H1 (cell line): ENCODE data around the gene GTF2B. TPM values are rescaled to one million over a fixed set of nuclear protein-coding genes. Genes with fewer than 3 reads are reported as not detected.

Experiments
- CTCF ChIA-PET: fragments of 300-600 bp; sonication (Branson Sonifier 250); formaldehyde crosslinking; loops from one replicate; lab custom pipeline; 2021; ENCODE audit not compliant: partially characterized antibody; lab: Charles Lee
- POLR2A ChIA-PET: fragments of 300-600 bp; sonication (Branson Sonifier 250); formaldehyde crosslinking; loops from one replicate; lab custom pipeline; 2021; ENCODE audit warnings: inconsistent platforms; ENCODE audit not compliant: partially characterized antibody; lab: Charles Lee
- DNase-seq, 2 experiments: peaks; one replicate each; pipeline versions ENCODE4 v3.0.0 to v3.0.0-alpha.2; 2010 to 2022; ENCODE audit warnings: low spot score in 2 of 2, low read depth in 1 of 2, mixed read lengths in 1 of 2
- FAIRE-seq: peaks from 2 replicates; lab custom pipeline; 2011; peaks lifted over from hg19 to GRCh38; lab: Jason Lieb, UNC
- H2AFZ ChIP-seq: 2 replicates; pipeline ENCODE4 v1.8.1; 2012; ENCODE audit warnings: low read length, inconsistent platforms
- H2AK5ac ChIP-seq: 2 replicates; pipeline ENCODE4 v1.6.1; 2013; ENCODE audit warnings: low read depth, low read length
- H2BK120ac ChIP-seq: replicated peaks from 2 replicates; pipeline ENCODE3; 2013; ENCODE audit warnings: low read depth, low read length, inconsistent platforms
- H2BK12ac ChIP-seq: 2 replicates; pipeline ENCODE4 v1.6.1; 2013; ENCODE audit warnings: low read depth, low read length
- H2BK15ac ChIP-seq: 2 replicates; pipeline ENCODE4 v1.6.1; 2013; ENCODE audit warnings: low read length
- H2BK20ac ChIP-seq: 2 replicates; pipeline ENCODE4 v1.6.1; 2013; ENCODE audit warnings: low read length
- H2BK5ac ChIP-seq: 2 replicates; pipeline ENCODE4 v1.6.1; 2013; ENCODE audit warnings: low read depth, low read length
- H3K14ac ChIP-seq: 2 replicates; pipeline ENCODE4 v1.6.1; 2013; ENCODE audit warnings: inconsistent platforms; ENCODE audit not compliant: insufficient read length
- H3K18ac ChIP-seq: 2 replicates; pipeline ENCODE4 v1.6.1; 2013; ENCODE audit warnings: low read length; ENCODE audit errors: extremely low read depth
- H3K23ac ChIP-seq: 2 replicates; pipeline ENCODE4 v1.6.1; 2013; ENCODE audit warnings: inconsistent platforms; ENCODE audit not compliant: insufficient read length
- H3K23me2 ChIP-seq: 2 replicates; pipeline ENCODE4 v1.6.1; 2013; ENCODE audit warnings: low read depth, low read length
- H3K27ac ChIP-seq: 2 replicates; pipeline ENCODE4 v1.6.1; 2011; ENCODE audit warnings: low read depth, low read length, inconsistent platforms
- H3K27me3 ChIP-seq, 4 experiments: replicated peaks in 1 of 4; 1 replicate in 1 of 4; 2 replicates in 3 of 4; pipeline versions ENCODE4 v1.6.1 to v1.8.1; 2011 to 2013; ENCODE audit warnings: low read length in 3 of 4, mild to moderate bottlenecking in 3 of 4, inconsistent platforms in 2 of 4, mixed read lengths in 2 of 4, moderate library complexity in 1 of 4; ENCODE audit not compliant: control insufficient read depth in 3 of 4, insufficient read depth in 3 of 4; ENCODE audit errors: extremely low read depth in 1 of 4
- H3K36me3 ChIP-seq, 4 experiments: 2 replicates each; pipeline versions ENCODE4 v1.6.1 to v1.8.1; 2011 to 2013; ENCODE audit warnings: mild to moderate bottlenecking in 4 of 4, low read length in 3 of 4, moderate library complexity in 2 of 4, control low read depth in 1 of 4, inconsistent platforms in 1 of 4; ENCODE audit not compliant: insufficient read depth in 4 of 4, control insufficient read depth in 2 of 4
- H3K4ac ChIP-seq: replicated peaks from 2 replicates; pipeline ENCODE3; 2013; ENCODE audit warnings: low read length, low read depth, mixed read lengths, inconsistent platforms; ENCODE audit not compliant: insufficient read length
- H3K4me1 ChIP-seq, 4 experiments: replicated peaks in 1 of 4; 1 replicate in 1 of 4; 2 replicates in 3 of 4; pipeline versions ENCODE4 v1.6.1 to v1.8.1; 2011 to 2013; ENCODE audit warnings: low read length in 3 of 4, inconsistent platforms in 2 of 4, mixed read lengths in 1 of 4; ENCODE audit not compliant: insufficient read depth in 4 of 4, control insufficient read depth in 3 of 4
- H3K4me2 ChIP-seq, 2 experiments: 2 replicates each; pipeline versions ENCODE4 v1.6.1 to v1.8.1; 2011 to 2013; ENCODE audit warnings: low read depth in 2 of 2, low read length in 2 of 2, control low read depth in 1 of 2, inconsistent platforms in 1 of 2, mild to moderate bottlenecking in 1 of 2; ENCODE audit not compliant: insufficient read depth in 1 of 2
- H3K4me3 ChIP-seq, 4 experiments: fragments of 200-600, 300-600 bp in 1 of 4; sonication (generic), shearing (Covaris generic), sonication (Bioruptor Twin) in 1 of 4; 2 replicates each; pipeline versions ENCODE4 v1.5.1 to v1.8.1; 2011 to 2016; ENCODE audit warnings: low read length in 4 of 4, low read depth in 3 of 4, control low read depth in 2 of 4, inconsistent platforms in 2 of 4, mild to moderate bottlenecking in 2 of 4, mixed read lengths in 1 of 4, moderate library complexity in 1 of 4; ENCODE audit not compliant: insufficient read depth in 2 of 4; ENCODE audit errors: extremely low read depth in 1 of 4
- H3K56ac ChIP-seq: replicated peaks from 2 replicates; pipeline ENCODE3; 2013; ENCODE audit warnings: low read depth, mild to moderate bottlenecking, mixed read lengths, low read length, inconsistent platforms; ENCODE audit not compliant: insufficient read length
- H3K79me1 ChIP-seq: 2 replicates; pipeline ENCODE4 v1.6.1; 2013; ENCODE audit warnings: low read depth, low read length, control low read depth
- H3K79me2 ChIP-seq, 2 experiments: 2 replicates each; pipeline versions ENCODE4 v1.6.1 to v1.8.1; 2012 to 2013; ENCODE audit warnings: low read length in 2 of 2, mild to moderate bottlenecking in 2 of 2, inconsistent platforms in 1 of 2; ENCODE audit not compliant: insufficient read depth in 2 of 2, control insufficient read depth in 1 of 2
- H3K9ac ChIP-seq, 4 experiments: replicated peaks in 1 of 4; 1 replicate in 1 of 4; 2 replicates in 3 of 4; pipeline versions ENCODE4 v1.6.1 to v1.8.1; 2011 to 2013; ENCODE audit warnings: low read depth in 3 of 4, low read length in 3 of 4, control low read depth in 2 of 4, mild to moderate bottlenecking in 2 of 4, moderate library complexity in 2 of 4, inconsistent platforms in 1 of 4; ENCODE audit errors: extremely low read depth in 1 of 4
- H3K9me3 ChIP-seq, 2 experiments: 2 replicates each; pipeline versions ENCODE4 v1.6.1 to v1.8.1; 2012 to 2013; ENCODE audit warnings: mild to moderate bottlenecking in 2 of 2, moderate library complexity in 2 of 2, control low read depth in 1 of 2, inconsistent platforms in 1 of 2, low read depth in 1 of 2, low read length in 1 of 2, mixed read lengths in 1 of 2; ENCODE audit not compliant: insufficient read depth in 2 of 2
- H4K20me1 ChIP-seq, 2 experiments: replicated peaks in 1 of 2; 2 replicates each; pipeline versions ENCODE3 to v1.8.1; 2011 to 2013; ENCODE audit warnings: inconsistent platforms in 2 of 2, low read length in 2 of 2, mild to moderate bottlenecking in 1 of 2; ENCODE audit not compliant: insufficient read depth in 2 of 2, control insufficient read depth in 1 of 2
- H4K5ac ChIP-seq: 2 replicates; pipeline ENCODE4 v1.6.1; 2013; ENCODE audit warnings: low read length, low read depth, mixed read lengths, inconsistent platforms; ENCODE audit not compliant: insufficient read length
- H4K8ac ChIP-seq: 2 replicates; pipeline ENCODE4 v1.8.0; 2013; ENCODE audit warnings: mild to moderate bottlenecking, moderate library complexity, low read length, inconsistent platforms; ENCODE audit not compliant: insufficient read depth; ENCODE audit errors: extremely low read depth
- H4K91ac ChIP-seq: replicated peaks from 2 replicates; pipeline ENCODE3; 2013; ENCODE audit warnings: low read length, mixed read lengths, inconsistent platforms; ENCODE audit not compliant: insufficient read length
- ATF3 ChIP-seq: IDR thresholded peaks from 2 replicates; pipeline ENCODE4 v1.6.1; 2011; ENCODE audit warnings: low read depth, mild to moderate bottlenecking, low read length; ENCODE audit not compliant: insufficient read depth
- CHD1 ChIP-seq: IDR thresholded peaks from 2 replicates; pipeline ENCODE4 v1.6.1; 2012; ENCODE audit warnings: low read depth, low read length, improper control_type of control experiment
- CHD2 ChIP-seq: IDR thresholded peaks from 2 replicates; pipeline ENCODE4 v1.6.1; 2012; ENCODE audit warnings: low read length, improper control_type of control experiment
- KDM1A ChIP-seq: fragments of 200-600, 300-600 bp; sonication (generic); IDR thresholded peaks from 2 replicates; pipeline ENCODE4 v1.7.1; 2016; ENCODE audit warnings: mild to moderate bottlenecking, low read length, borderline replicate concordance
- KDM5A ChIP-seq: fragments of 200-600 bp; IDR thresholded peaks from 2 replicates; pipeline ENCODE4 v1.7.1; 2012; ENCODE audit warnings: mild to moderate bottlenecking, low read length, inconsistent platforms, mixed read lengths
- NANOG ChIP-seq: IDR thresholded peaks from 2 replicates; pipeline ENCODE4 v1.6.1; 2011; ENCODE audit warnings: low read length, low read depth, mild to moderate bottlenecking, inconsistent platforms; ENCODE audit not compliant: insufficient read depth, poor library complexity, severe bottlenecking
- POLR2A ChIP-seq, 2 experiments: IDR thresholded peaks; 1 replicate in 1 of 2; 2 replicates in 1 of 2; pipeline ENCODE4 v1.6.1; 2011; ENCODE audit warnings: low read depth in 2 of 2, low read length in 2 of 2, mild to moderate bottlenecking in 2 of 2; ENCODE audit errors: control extremely low read depth in 1 of 2
- POU5F1 ChIP-seq: IDR thresholded peaks from 2 replicates; pipeline ENCODE4 v1.6.1; 2011; ENCODE audit warnings: low read depth, mild to moderate bottlenecking, low read length, moderate library complexity
- RBBP5 ChIP-seq: IDR thresholded peaks from 2 replicates; pipeline ENCODE4 v1.7.1; 2012; ENCODE audit warnings: low read depth, mild to moderate bottlenecking, inconsistent platforms, low read length, moderate library complexity, borderline replicate concordance
- SIRT6 ChIP-seq: IDR thresholded peaks from one replicate; pipeline ENCODE4 v1.7.1; 2012; ENCODE audit warnings: low read length, inconsistent platforms
- SP2 ChIP-seq: IDR thresholded peaks from 2 replicates; pipeline ENCODE4 v1.6.1; 2012; ENCODE audit warnings: mild to moderate bottlenecking, low read length, inconsistent platforms
- SP4 ChIP-seq: IDR thresholded peaks from 2 replicates; pipeline ENCODE4 v1.6.1; 2012; ENCODE audit warnings: low read length, inconsistent platforms
- TBP ChIP-seq: IDR thresholded peaks from 2 replicates; pipeline ENCODE4 v1.6.1; 2011; ENCODE audit warnings: low read depth, low read length, improper control_type of control experiment
- USF2 ChIP-seq: IDR thresholded peaks from 2 replicates; pipeline ENCODE4 v1.6.1; 2011; ENCODE audit warnings: low read length, improper control_type of control experiment
- WGBS, 2 experiments: shearing (Covaris generic) in 1 of 2; methylation state at CpG; one replicate each; pipeline versions ENCODE4 v1.1.6 to v1.1.7; 2013 to 2015; ENCODE audit warnings: low lambda C conversion rate in 2 of 2, mixed read lengths in 2 of 2, inconsistent platforms in 1 of 2, low coverage in 1 of 2, missing lambda C conversion rate in 1 of 2; ENCODE audit not compliant: insufficient replicate concordance in 2 of 2, insufficient coverage in 1 of 2, insufficient read length in 1 of 2; ENCODE audit errors: extremely low coverage in 1 of 2, missing lambda C conversion rate in 1 of 2; 5-methylcytosine and 5-hydroxymethylcytosine counted together
- polyA plus RNA-seq, 7 experiments: library from polyadenylated mRNA; depleted of rRNA in 3 of 7; stranded (reverse) in 5 of 7; unstranded in 2 of 7; fragments of >200 nt in 5 of 7; fragments of 200-250 nt in 2 of 7; gene quantifications; 1 replicate in 5 of 7; 2 replicates in 1 of 7; 4 replicates in 1 of 7; pipeline versions ENCODE4 v1.2.1 to v1.2.3, GENCODE V29; 2011 to 2013; ENCODE audit warnings: missing spikeins in 2 of 7, mixed read lengths in 2 of 7
- total RNA-seq: library from RNA; stranded (reverse); fragmentation: NEBNext Ultra II Directional; extraction: Animal tissue kit (Norgen Biotek cat#: 25700); gene quantifications from 2 replicates; pipeline ENCODE4 v1.2.1, GENCODE V29; 2021

Gene GTF2B
- total and polyA plus RNA-seq, 2 of the 8 experiments (the other 6 are each of a cell fraction or from before 2014, with no cell fraction given): 14.9 to 15.6 TPM

GRCh38 chr1:88900883-88901282, 9.5 kb upstream of the GTF2B start:
- no peaks in the 10 kb centered on the region for H3K4me1 ChIP-seq
- H3K4me2 ChIP-seq: no peak overlapping the region
- no peaks in the 10 kb centered on the region for H3K79me2 ChIP-seq
- H3K18ac ChIP-seq: no peak overlapping the region
- no peaks in the 10 kb centered on the region for H4K20me1 ChIP-seq
- DNase-seq (no peak), FAIRE-seq (no peak)
- H4K5ac ChIP-seq: no peak overlapping the region
- no peak overlapping the region for H4K91ac ChIP-seq
- no peak overlapping the region for H2BK15ac ChIP-seq
- 93% methylated on average over 4 of the region's 4 CpGs; no CpG with 5 or more reads in 1 of the 2 experiments for WGBS, 2 experiments
- H3K23ac ChIP-seq: no peak overlapping the region
- CTCF ChIA-PET: interaction anchor here (0.9 to 1.8 kb wide), 3 partner anchors 22 to 458 kb away, joined by 3 to 5 read pairs (median 4); no protein-coding TSS in a partner anchor
- no peak overlapping the region for H3K14ac ChIP-seq
- H2AFZ ChIP-seq: no peak overlapping the region
- H3K79me1 ChIP-seq: no peaks in the 10 kb centered on the region
- no peak overlapping the region for H2BK120ac ChIP-seq
- no peak overlapping the region for H3K9ac ChIP-seq
- H3K36me3 ChIP-seq: no peaks in the 10 kb centered on the region
- no peak overlapping the region for H2BK12ac ChIP-seq
- H3K4ac ChIP-seq: no peak overlapping the region
- no peak overlapping the region for H2AK5ac ChIP-seq
- no peak overlapping the region for H3K4me3 ChIP-seq
- H2BK20ac ChIP-seq: no peak overlapping the region
- POLR2A ChIA-PET: interaction anchor here (1.3 kb wide), 1 partner anchor 10 kb away, joined by 4 read pairs; the partner anchor contains the start of gene GTF2B
- no peak overlapping the region for H3K56ac ChIP-seq
- no peak overlapping the region for H2BK5ac ChIP-seq
- H3K27me3 ChIP-seq: no peaks in the 10 kb centered on the region
- H3K27ac ChIP-seq: no peak overlapping the region
- H4K8ac ChIP-seq: no peak overlapping the region
- H3K23me2 ChIP-seq: no peaks in the 10 kb centered on the region
- no peaks in the 10 kb centered on the region for H3K9me3 ChIP-seq
- TF ChIP-seq RBBP5 (no peak), SIRT6 (no peak), SP4 (no peak), KDM5A (no peak), CHD2 (no peak), CHD1 (no peak), USF2 (no peak), POU5F1 (no peak), NANOG (no peak), KDM1A (no peak), TBP (no peak), ATF3 (no peak), SP2 (no peak), POLR2A (IDR thresholded peaks at IDR 0.05; ENCODE audit: control extremely low read depth in 1 of 2, low read depth in 2 of 2, low read length in 2 of 2) (no peak)
